HG03097 (cell line): Measurements from ENCODE around the gene CBLB.

ENCODE experiments used
- ATAC-seq: cut with Tn5 transposase; IDR thresholded peaks from one replicate; pipeline ENCODE4 v1.9.1; 2021; ENCODE audit not compliant: unreplicated experiment, low FRiP score

Gene CBLB

GRCh38 chr3:105791919-105792786, 76.7 kb downstream of the CBLB start:
- no peak for ATAC-seq

- ATAC-seq, result no peak
Observed at GRCh38 chr3:105791131-105791530, 77.7 kb downstream of the CBLB start.

- no peak for ATAC-seq
Observed at GRCh38 chr3:105790534-105790933, 78.3 kb downstream of the CBLB start.

- ATAC-seq, result no peak
Observed at GRCh38 chr3:105788593-105788992, 80.2 kb downstream of the CBLB start.

- ATAC-seq, result no peak
Observed at GRCh38 chr3:105787453-105787852, 81.4 kb downstream of the CBLB start.

GRCh38 chr3:105786990-105787389, 81.8 kb downstream of the CBLB start:
- no peak for ATAC-seq

GRCh38 chr3:105786241-105786640, 82.6 kb downstream of the CBLB start:
- no peak for ATAC-seq

- no peak for ATAC-seq
Observed at GRCh38 chr3:105785803-105786202, 83.0 kb downstream of the CBLB start.

- no peak for ATAC-seq
Observed at GRCh38 chr3:105783631-105784030, 85.2 kb downstream of the CBLB start.

GRCh38 chr3:105781871-105782270, 86.9 kb downstream of the CBLB start:
- ATAC-seq, result no peak

- ATAC-seq, result no peak
Observed at GRCh38 chr3:105780107-105780506, 88.7 kb downstream of the CBLB start.

- ATAC-seq, result no peak
Observed at GRCh38 chr3:105775368-105775767, 93.4 kb downstream of the CBLB start.

- ATAC-seq, result no peak
Observed at GRCh38 chr3:105774444-105775180, 94.2 kb downstream of the CBLB start.

- no peak for ATAC-seq
Observed at GRCh38 chr3:105773291-105773690, 95.5 kb downstream of the CBLB start.

- no peak for ATAC-seq
Observed at GRCh38 chr3:105772635-105773034, 96.2 kb downstream of the CBLB start.

GRCh38 chr3:105771392-105771791, 97.4 kb downstream of the CBLB start:
- ATAC-seq, result no peak

- no peak for ATAC-seq
Observed at GRCh38 chr3:105770410-105770809, 98.4 kb downstream of the CBLB start.

- no peak for ATAC-seq
Observed at GRCh38 chr3:105767776-105768175, 101.0 kb downstream of the CBLB start.

GRCh38 chr3:105767216-105767615, 101.6 kb downstream of the CBLB start:
- ATAC-seq, result no peak

- ATAC-seq, result no peak
Observed at GRCh38 chr3:105765308-105765639, 103.5 kb downstream of the CBLB start.

- no peak for ATAC-seq
Observed at GRCh38 chr3:105764378-105765307, 104.2 kb downstream of the CBLB start.
